NT2/D1 (cell line): ENCODE measurements around the gene DUSP21.

ENCODE experiments used
- SUZ12 ChIP-seq: IDR thresholded peaks from 2 replicates; pipeline ENCODE4 v1.6.1; 2011; ENCODE audit not compliant: insufficient read length, insufficient read depth; ENCODE audit errors: extremely low read depth
- YY1 ChIP-seq: IDR thresholded peaks from 2 replicates; pipeline ENCODE4 v1.6.1; 2011; ENCODE audit not compliant: insufficient read length, insufficient read depth
- ZNF274 ChIP-seq: IDR thresholded peaks from 2 replicates; pipeline ENCODE4 v1.6.1; 2011; ENCODE audit warnings: mild to moderate bottlenecking, low read depth, low read length

- TF ChIP-seq YY1 (no peak), ZNF274 (no peak), SUZ12 (no peak)
Observed at GRCh38 chrX:44882635-44883034, 38.8 kb downstream of the DUSP21 start.
